ENCODE results near the gene SGCE. TPM values are rescaled to one million over a fixed set of nuclear protein-coding genes. Genes with fewer than 3 reads are reported as not detected.

The SGCE gene
- total and polyA plus RNA-seq, 10 of the 15 experiments (the other 5 are each of a cell fraction or from before 2014, with no cell fraction given) = 30.5 to 80.1 (median 49.2) TPM

- POLR2A ChIA-PET = no interaction called here
- Histone ChIP-seq H2AFZ (ENCODE audit: control insufficient read depth, low read depth, low read length) (no peak overlapping the region), H3K79me2 (ENCODE audit: control insufficient read depth, insufficient read depth, low read length) (no peaks in the 10 kb centered on the region), H3K27me3 (replicated peaks in 1 of 2; ENCODE audit: control insufficient read depth in 2 of 2, insufficient read depth in 2 of 2, low read length in 1 of 2) (no peaks in the 10 kb centered on the region), H3K9ac (ENCODE audit: control insufficient read depth, insufficient read depth, low read length) (no peak overlapping the region), H3K4me3 (no peak overlapping the region), H3K9me3 (replicated peaks; ENCODE audit: control insufficient read depth, insufficient read depth, low read length) (no peaks in the 10 kb centered on the region; the same call in 2 of the 3 replicates), H3K4me2 (ENCODE audit: control insufficient read depth, insufficient read depth) (no peak overlapping the region), H4K20me1 (ENCODE audit: control insufficient read depth, insufficient read depth) (no peaks in the 10 kb centered on the region), H3K27ac (ENCODE audit: control insufficient read depth, insufficient read depth) (no peak overlapping the region), H3K36me3 (ENCODE audit: control insufficient read depth in 2 of 2, insufficient read depth in 2 of 2, low read length in 1 of 2) (no peaks in the 10 kb centered on the region), H3K4me1 (ENCODE audit: control insufficient read depth, insufficient read depth, low read length) (no peaks in the 10 kb centered on the region)
- no peak for TF ChIP-seq MAX (IDR thresholded peaks at IDR 0.05; ENCODE audit: low read depth, low read length)
- TF ChIP-seq JUNB (IDR thresholded peaks at IDR 0.05) = peak; percentile 86
- peak; percentile 58; the same call in 1 of the 2 replicates for TF ChIP-seq ATF2 (IDR thresholded peaks at IDR 0.05; ENCODE audit: low read length)
- TF ChIP-seq GATAD2B (conservative IDR thresholded peaks at IDR 0.05; ENCODE audit: low read depth) = no peak
- no peak for TF ChIP-seq USF1 (IDR thresholded peaks at IDR 0.05; ENCODE audit: borderline replicate concordance, extremely low read length, insufficient read depth, low read depth, low read length)
- TF ChIP-seq NFIC (IDR thresholded peaks at IDR 0.05; ENCODE audit: low read depth, low read length) = peak; percentile 80; the same call in 1 of the 2 replicates
- no peak for TF ChIP-seq NR2C2 (IDR thresholded peaks at IDR 0.05; ENCODE audit: borderline replicate concordance, control insufficient read depth, insufficient read length, low read depth)
- peak; percentile 73; the same call in 1 of the 2 replicates for TF ChIP-seq MEF2A (IDR thresholded peaks at IDR 0.05; ENCODE audit: insufficient read depth, low read depth, low read length)
- TF ChIP-seq GABPA (IDR thresholded peaks at IDR 0.05; ENCODE audit: low read depth) = 0 out of 2 replicates have a peak, but pooled peaks have one; percentile 8
- TF ChIP-seq CBFB (IDR thresholded peaks at IDR 0.05; ENCODE audit: low read depth) = no peak
- TF ChIP-seq FOS (IDR thresholded peaks at IDR 0.05; ENCODE audit: borderline replicate concordance, extremely low read depth, insufficient read length) = no peak
- no peak for TF ChIP-seq SMAD1 (IDR thresholded peaks at IDR 0.05; ENCODE audit: low read depth, partially characterized antibody)
- 0 out of 2 replicates have a peak, but pooled peaks have one; percentile 13 for TF ChIP-seq IRF4 (IDR thresholded peaks at IDR 0.05; ENCODE audit: low read depth, low read length)
- CTCF ChIA-PET = no interaction called here
- intact Hi-C loops (cut with micrococcal nuclease; ENCODE audit: unreplicated experiment) = no loop called here
- in situ Hi-C loops (cut with MboI) = no loop called here
- FAIRE-seq = no peak
- 50% methylated on average over 1 of the region's 1 CpG for WGBS (ENCODE audit: insufficient coverage, insufficient replicate concordance, low lambda C conversion rate, missing lambda C conversion rate)
- ATAC-seq = peak; percentile 79
- no TSS peak for BruUV-seq (replicated peaks)
- DNase-seq (ENCODE audit: low read depth, low spot score) = no peak
- SMC1A ChIA-PET (ENCODE audit: uncharacterized antibody, unreplicated experiment) = interaction anchor here (1.5 to 1.8 kb wide), 2 partner anchors 16 to 17 kb away, joined by 3 to 5 read pairs; no protein-coding TSS in a partner anchor
- RAD21 ChIA-PET (ENCODE audit: unreplicated experiment) = interaction anchor here (0.6 kb wide), 1 partner anchor 88 kb away, joined by 3 read pairs; no protein-coding TSS in a partner anchor
Measured at GRCh38 chr7:94605031-94605430, 50.9 kb downstream of the SGCE start.

Data from GM12878 (cell line).